ENCODE results near the gene RALA. TPM values are rescaled to one million over a fixed set of nuclear protein-coding genes. Genes with fewer than 3 reads are reported as not detected.

RALA gene
- total and polyA plus RNA-seq, 10 of the 15 experiments (the other 5 are each of a cell fraction or from before 2014, with no cell fraction given), result 7.5 to 53.3 (median 23.1) TPM

DNA sequence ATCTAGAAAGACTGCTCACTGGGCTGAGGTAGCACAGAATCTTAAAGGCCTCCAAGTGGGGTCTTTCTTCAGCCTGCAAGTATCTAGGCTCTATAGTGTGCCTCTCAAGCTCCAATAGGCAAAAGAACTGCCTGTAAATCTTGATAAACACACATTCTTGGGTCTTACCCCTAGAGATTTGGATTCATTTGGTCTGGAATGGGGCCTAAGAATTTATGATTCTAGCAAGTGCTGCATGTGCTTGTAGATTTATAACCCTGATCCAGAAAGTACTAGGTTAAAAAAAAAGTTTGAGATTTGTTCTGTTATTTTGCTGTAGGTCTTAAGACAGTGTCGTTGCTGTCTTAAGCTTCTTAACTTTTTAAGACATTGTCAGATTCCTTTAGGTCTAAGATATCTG is 74.1 kb downstream of the RALA start:
- Histone ChIP-seq H3K9ac (ENCODE audit: control insufficient read depth, insufficient read depth, low read length) (no peak overlapping the region), H3K9me3 (replicated peaks; ENCODE audit: control insufficient read depth, insufficient read depth, low read length) (no peaks in the 10 kb centered on the region), H3K4me2 (ENCODE audit: control insufficient read depth, insufficient read depth) (no peak overlapping the region), H2AFZ (ENCODE audit: control insufficient read depth, low read depth, low read length) (no peak overlapping the region), H4K20me1 (ENCODE audit: control insufficient read depth, insufficient read depth) (no peaks in the 10 kb centered on the region), H3K4me3 (no peak overlapping the region), H3K4me1 (ENCODE audit: control insufficient read depth, insufficient read depth, low read length) (no peaks in the 10 kb centered on the region), H3K27ac (ENCODE audit: control insufficient read depth, insufficient read depth) (no peak overlapping the region), H3K79me2 (ENCODE audit: control insufficient read depth, insufficient read depth, low read length) (no peaks in the 10 kb centered on the region), H3K36me3 (ENCODE audit: control insufficient read depth in 2 of 2, insufficient read depth in 2 of 2, low read length in 1 of 2) (peaks cover 0 to 5% of the 10 kb centered on the region in 2 experiments; a peak in 2 of 4 replicates), H3K27me3 (replicated peaks in 1 of 2; ENCODE audit: control insufficient read depth in 2 of 2, insufficient read depth in 2 of 2, low read length in 1 of 2) (no peaks in the 10 kb centered on the region)
- ChIA-PET RAD21 (ENCODE audit: unreplicated experiment) (no interaction called here), CTCF (interaction anchor here (0.6 kb wide), 1 partner anchor 25 kb away, joined by 3 read pairs; no protein-coding TSS in a partner anchor), SMC1A (ENCODE audit: uncharacterized antibody, unreplicated experiment) (interaction anchor here (0.7 to 1.0 kb wide), 2 partner anchors 13 to 60 kb away, joined by 3 read pairs; no protein-coding TSS in a partner anchor), POLR2A (interaction anchor here (0.6 kb wide), 1 partner anchor 71 kb away, joined by 3 read pairs; no protein-coding TSS in a partner anchor)
- WGBS (ENCODE audit: insufficient coverage, insufficient replicate concordance, low lambda C conversion rate, missing lambda C conversion rate), result 96% methylated on average over 1 of the region's 1 CpG
- DNase-seq (ENCODE audit: low read depth, low spot score) (no peak), ATAC-seq (no peak), FAIRE-seq (no peak)
- intact Hi-C loops (cut with micrococcal nuclease; ENCODE audit: unreplicated experiment) (no loop called here), in situ Hi-C loops (cut with MboI) (no loop called here)
- no TSS peak for BruUV-seq (replicated peaks)
- no peak for TF ChIP-seq ZNF24 (IDR thresholded peaks at IDR 0.05)

DNA sequence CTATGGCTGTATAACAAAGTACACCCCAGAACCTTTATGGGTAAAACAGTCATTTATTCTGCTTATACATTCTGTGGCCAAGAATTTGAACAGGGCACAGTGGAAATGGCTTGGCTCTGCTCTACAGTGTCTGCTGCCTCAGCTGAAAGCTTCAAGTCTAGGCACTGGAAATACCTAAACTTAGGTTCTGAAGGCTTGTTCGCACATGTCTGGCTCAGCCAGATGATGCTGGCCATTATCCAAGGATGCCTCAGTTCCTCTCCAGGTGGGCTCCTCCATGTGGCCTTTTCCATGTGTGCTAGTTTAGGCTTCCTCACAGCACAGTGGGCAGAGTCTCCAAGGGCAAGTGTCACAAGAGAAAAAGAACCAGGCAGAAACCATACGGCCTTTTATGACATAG is 76.8 kb downstream of the RALA start:
- intact Hi-C loops (cut with micrococcal nuclease; ENCODE audit: unreplicated experiment) (no loop called here), in situ Hi-C loops (cut with MboI) (no loop called here)
- CTCF ChIA-PET, result no interaction called here
- H3K9ac ChIP-seq (ENCODE audit: control insufficient read depth, insufficient read depth, low read length), result no peak overlapping the region
- TF ChIP-seq FOXM1 (IDR thresholded peaks at IDR 0.05; ENCODE audit: low read depth, low read length) (no peak), ATF3 (IDR thresholded peaks at IDR 0.05; ENCODE audit: borderline replicate concordance, extremely low read depth, low read depth, low read length) (no peak), RB1 (IDR thresholded peaks at IDR 0.05; ENCODE audit: borderline replicate concordance) (no peak), CEBPZ (IDR thresholded peaks at IDR 0.05; ENCODE audit: low read depth, low read length) (no peak), ZNF207 (IDR thresholded peaks at IDR 0.05; ENCODE audit: borderline replicate concordance) (no peak), ZNF217 (IDR thresholded peaks at IDR 0.05) (no peak)
- TF ChIP-seq, protein P1, sequence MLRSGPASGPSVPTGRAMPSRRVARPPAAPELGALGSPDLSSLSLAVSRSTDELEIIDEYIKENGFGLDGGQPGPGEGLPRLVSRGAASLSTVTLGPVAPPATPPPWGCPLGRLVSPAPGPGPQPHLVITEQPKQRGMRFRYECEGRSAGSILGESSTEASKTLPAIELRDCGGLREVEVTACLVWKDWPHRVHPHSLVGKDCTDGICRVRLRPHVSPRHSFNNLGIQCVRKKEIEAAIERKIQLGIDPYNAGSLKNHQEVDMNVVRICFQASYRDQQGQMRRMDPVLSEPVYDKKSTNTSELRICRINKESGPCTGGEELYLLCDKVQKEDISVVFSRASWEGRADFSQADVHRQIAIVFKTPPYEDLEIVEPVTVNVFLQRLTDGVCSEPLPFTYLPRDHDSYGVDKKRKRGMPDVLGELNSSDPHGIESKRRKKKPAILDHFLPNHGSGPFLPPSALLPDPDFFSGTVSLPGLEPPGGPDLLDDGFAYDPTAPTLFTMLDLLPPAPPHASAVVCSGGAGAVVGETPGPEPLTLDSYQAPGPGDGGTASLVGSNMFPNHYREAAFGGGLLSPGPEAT (IDR thresholded peaks at IDR 0.05; ENCODE audit: low read depth), result no peak
- H3K36me3 ChIP-seq (ENCODE audit: control insufficient read depth in 2 of 2, insufficient read depth in 2 of 2, low read length in 1 of 2), result peaks cover 0 to 2% of the 10 kb centered on the region in 2 experiments; a peak in 3 of 4 replicates
- no TSS peak for BruUV-seq (replicated peaks)
- no peak overlapping the region for H3K4me3 ChIP-seq
- no peaks in the 10 kb centered on the region for H3K79me2 ChIP-seq (ENCODE audit: control insufficient read depth, insufficient read depth, low read length)
- H3K4me1 ChIP-seq (ENCODE audit: control insufficient read depth, insufficient read depth, low read length), result no peaks in the 10 kb centered on the region
- ATAC-seq (no peak), DNase-seq (ENCODE audit: low read depth, low spot score) (no peak), FAIRE-seq (no peak)
- POLR2A ChIA-PET, result no interaction called here
- SMC1A ChIA-PET (ENCODE audit: uncharacterized antibody, unreplicated experiment), result interaction anchor here (1.0 kb wide), 1 partner anchor 120 kb away, joined by 3 read pairs; no protein-coding TSS in a partner anchor
- H3K4me2 ChIP-seq (ENCODE audit: control insufficient read depth, insufficient read depth), result no peak overlapping the region
- RAD21 ChIA-PET (ENCODE audit: unreplicated experiment), result no interaction called here
- no peaks in the 10 kb centered on the region for H3K27me3 ChIP-seq (replicated peaks in 1 of 2; ENCODE audit: control insufficient read depth in 2 of 2, insufficient read depth in 2 of 2, low read length in 1 of 2)
- H3K27ac ChIP-seq (ENCODE audit: control insufficient read depth, insufficient read depth), result no peak overlapping the region
- no peak overlapping the region for H2AFZ ChIP-seq (ENCODE audit: control insufficient read depth, low read depth, low read length)
- H3K9me3 ChIP-seq (replicated peaks; ENCODE audit: control insufficient read depth, insufficient read depth, low read length), result no peaks in the 10 kb centered on the region
- WGBS (ENCODE audit: insufficient coverage, insufficient replicate concordance, low lambda C conversion rate, missing lambda C conversion rate), result 97% methylated on average over 2 of the region's 2 CpGs
- no peaks in the 10 kb centered on the region for H4K20me1 ChIP-seq (ENCODE audit: control insufficient read depth, insufficient read depth)
